Erythroblast (primary cell): ENCODE data around the gene DLG2.

Experiments
- GATA1 ChIP-seq: IDR thresholded peaks from 2 replicates; pipeline ENCODE4 v1.6.1; 2011; ENCODE audit warnings: low read depth, mild to moderate bottlenecking, control low read depth, low read length, moderate library complexity
- POLR2A ChIP-seq: IDR thresholded peaks from 2 replicates; pipeline ENCODE4 v1.6.1; 2011; ENCODE audit warnings: mild to moderate bottlenecking, low read length

GRCh38 chr11:84106541-84106940, 1520.6 kb downstream of the DLG2 start:
- TF ChIP-seq POLR2A (no peak), GATA1 (no peak)
